Measurements from ENCODE around the gene PTBP2. TPM values are rescaled to one million over a fixed set of nuclear protein-coding genes. Genes with fewer than 3 reads are reported as not detected.
A peak's percentile ranks its signal among the peaks of the same experiment; 100 is the strongest.

Gene PTBP2, protein sequence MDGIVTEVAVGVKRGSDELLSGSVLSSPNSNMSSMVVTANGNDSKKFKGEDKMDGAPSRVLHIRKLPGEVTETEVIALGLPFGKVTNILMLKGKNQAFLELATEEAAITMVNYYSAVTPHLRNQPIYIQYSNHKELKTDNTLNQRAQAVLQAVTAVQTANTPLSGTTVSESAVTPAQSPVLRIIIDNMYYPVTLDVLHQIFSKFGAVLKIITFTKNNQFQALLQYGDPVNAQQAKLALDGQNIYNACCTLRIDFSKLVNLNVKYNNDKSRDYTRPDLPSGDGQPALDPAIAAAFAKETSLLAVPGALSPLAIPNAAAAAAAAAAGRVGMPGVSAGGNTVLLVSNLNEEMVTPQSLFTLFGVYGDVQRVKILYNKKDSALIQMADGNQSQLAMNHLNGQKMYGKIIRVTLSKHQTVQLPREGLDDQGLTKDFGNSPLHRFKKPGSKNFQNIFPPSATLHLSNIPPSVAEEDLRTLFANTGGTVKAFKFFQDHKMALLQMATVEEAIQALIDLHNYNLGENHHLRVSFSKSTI
- total RNA-seq: 10 to 100 TPM; 12.5 to 27.3 TPM

GRCh38 chr1:96721416-96722160 is at the start of gene PTBP2:
Gene PTBP2 (plus strand): TSS chr1:96721784. CDS start chr1:96721865, 81 bp downstream.
- peaks cover 19 to 25% of the 10 kb centered on the region in 2 donors for H3K4me1 Mint-ChIP-seq (ENCODE audit: low read depth in 2 of 2)
- peaks cover 10% of the 10 kb centered on the region for H3K36me3 Mint-ChIP-seq
- H3K27me3 Mint-ChIP-seq: peaks cover 0 to 4% of the 10 kb centered on the region in 2 donors
- no peaks in the 10 kb centered on the region for H3K9me3 Mint-ChIP-seq
- peak; percentile 86 for DNase-seq (ENCODE audit: low spot score)
- peak within 1 kb of the TSS; percentile 100 for H3K4me3 Mint-ChIP-seq
- peak within 1 kb of the TSS; percentile 81 to 85 for H3K27ac Mint-ChIP-seq
- ATAC-seq: peak; percentile 96 to 97

DNA sequence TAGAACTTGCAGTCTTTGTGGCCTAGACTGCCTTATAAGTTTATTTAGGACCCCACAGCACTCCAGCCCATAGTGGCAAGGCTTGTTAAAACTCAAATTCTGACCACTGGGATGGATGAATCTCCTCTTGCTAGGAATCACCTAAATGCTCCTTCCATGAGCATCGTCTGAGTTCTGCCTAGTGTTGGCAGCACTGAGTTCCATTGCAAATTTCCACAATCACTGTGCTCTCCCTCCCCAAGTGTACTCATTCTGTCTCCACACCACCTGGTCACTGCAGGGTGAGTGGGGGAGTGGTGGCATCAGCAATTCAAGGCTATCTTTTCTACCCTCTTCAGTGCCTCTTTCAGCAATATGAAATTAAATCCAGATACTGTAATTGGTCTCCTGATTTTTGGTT is 46.7 kb upstream of the PTBP2 start:
- H3K9me3 Mint-ChIP-seq: peaks cover 7% of the 10 kb centered on the region

DNA sequence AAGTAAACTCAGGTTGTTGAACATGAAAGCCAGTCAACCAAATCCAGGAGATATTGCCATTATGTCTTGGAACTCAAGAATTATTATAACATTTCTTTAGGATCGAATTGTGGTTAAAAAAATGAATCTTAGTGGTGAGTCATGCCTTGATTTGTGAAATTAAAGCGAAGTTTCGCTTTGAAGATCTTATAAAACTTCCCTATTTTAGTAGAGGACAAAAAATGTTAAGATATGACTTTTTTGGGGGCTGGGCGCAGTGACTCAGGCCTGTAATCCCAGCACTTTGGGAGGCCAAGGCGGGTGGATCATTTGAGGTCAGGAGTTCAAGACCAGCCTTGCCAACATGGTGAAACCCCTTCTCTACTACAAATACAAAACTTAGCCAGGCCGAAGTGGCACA is 39.5 kb upstream of the PTBP2 start:
- ATAC-seq (no peak), DNase-seq (ENCODE audit: low spot score) (no peak)
- no peak overlapping the region for H3K4me3 Mint-ChIP-seq
- H3K4me1 Mint-ChIP-seq (ENCODE audit: low read depth in 2 of 2): no peaks in the 10 kb centered on the region
- H3K9me3 Mint-ChIP-seq: no peaks in the 10 kb centered on the region
- no peaks in the 10 kb centered on the region for H3K36me3 Mint-ChIP-seq
- no peak overlapping the region for H3K27ac Mint-ChIP-seq
- peaks cover 6 to 16% of the 10 kb centered on the region in 2 donors for H3K27me3 Mint-ChIP-seq

More for the DNA sequence above, 46.7 kb upstream of the PTBP2 start:
- peaks cover 7% of the 10 kb centered on the region for H3K36me3 Mint-ChIP-seq
- no peak overlapping the region for H3K4me3 Mint-ChIP-seq
- no peak for DNase-seq (ENCODE audit: low spot score)
- no peak overlapping the region for H3K27ac Mint-ChIP-seq
- H3K4me1 Mint-ChIP-seq (ENCODE audit: low read depth in 2 of 2): no peaks in the 10 kb centered on the region
- ATAC-seq: no peak
- H3K27me3 Mint-ChIP-seq: no peaks in the 10 kb centered on the region

- no peaks in the 10 kb centered on the region for H3K9me3 Mint-ChIP-seq
- no peaks in the 10 kb centered on the region for H3K4me1 Mint-ChIP-seq (ENCODE audit: low read depth in 2 of 2)
- no peak for DNase-seq (ENCODE audit: low spot score)
Observed at GRCh38 chr1:96683931-96684330, 37.7 kb upstream of the PTBP2 start.

GRCh38 chr1:96684744-96685143 is 36.8 kb upstream of the PTBP2 start:
- no peaks in the 10 kb centered on the region for H3K36me3 Mint-ChIP-seq
- H3K27ac Mint-ChIP-seq: no peak overlapping the region
- H3K4me3 Mint-ChIP-seq: no peak overlapping the region
- H3K27me3 Mint-ChIP-seq: peaks cover 9 to 23% of the 10 kb centered on the region in 2 donors
- DNase-seq (ENCODE audit: low spot score) (no peak), ATAC-seq (no peak)
- no peaks in the 10 kb centered on the region for H3K4me1 Mint-ChIP-seq (ENCODE audit: low read depth in 2 of 2)
- H3K9me3 Mint-ChIP-seq: no peaks in the 10 kb centered on the region

More at GRCh38 chr1:96683931-96684330, 37.7 kb upstream of the PTBP2 start:
- no peak overlapping the region for H3K4me3 Mint-ChIP-seq
- no peak overlapping the region for H3K27ac Mint-ChIP-seq
- no peaks in the 10 kb centered on the region for H3K36me3 Mint-ChIP-seq
- no peak for ATAC-seq
- H3K27me3 Mint-ChIP-seq: peaks cover 9 to 23% of the 10 kb centered on the region in 2 donors

- H3K4me3 Mint-ChIP-seq: no peak overlapping the region
- peaks cover 3% of the 10 kb centered on the region for H3K9me3 Mint-ChIP-seq
- no peaks in the 10 kb centered on the region for H3K4me1 Mint-ChIP-seq (ENCODE audit: low read depth in 2 of 2)
- H3K27me3 Mint-ChIP-seq: peaks cover 8 to 17% of the 10 kb centered on the region in 2 donors
- H3K36me3 Mint-ChIP-seq: no peaks in the 10 kb centered on the region
- no peak overlapping the region for H3K27ac Mint-ChIP-seq
- DNase-seq (ENCODE audit: low spot score) (no peak), ATAC-seq (no peak)
Observed at GRCh38 chr1:96688767-96689166, 32.8 kb upstream of the PTBP2 start.

- Mint-ChIP-seq H3K27ac (no peak overlapping the region), H3K36me3 (no peaks in the 10 kb centered on the region), H3K4me3 (no peak overlapping the region), H3K4me1 (ENCODE audit: low read depth in 2 of 2) (no peaks in the 10 kb centered on the region), H3K27me3 (peaks cover 8 to 9% of the 10 kb centered on the region in 2 donors), H3K9me3 (peaks cover 3% of the 10 kb centered on the region)
- ATAC-seq: no peak
- no peak for DNase-seq (ENCODE audit: low spot score)
Observed at GRCh38 chr1:96695954-96696353, 25.6 kb upstream of the PTBP2 start.

DNA sequence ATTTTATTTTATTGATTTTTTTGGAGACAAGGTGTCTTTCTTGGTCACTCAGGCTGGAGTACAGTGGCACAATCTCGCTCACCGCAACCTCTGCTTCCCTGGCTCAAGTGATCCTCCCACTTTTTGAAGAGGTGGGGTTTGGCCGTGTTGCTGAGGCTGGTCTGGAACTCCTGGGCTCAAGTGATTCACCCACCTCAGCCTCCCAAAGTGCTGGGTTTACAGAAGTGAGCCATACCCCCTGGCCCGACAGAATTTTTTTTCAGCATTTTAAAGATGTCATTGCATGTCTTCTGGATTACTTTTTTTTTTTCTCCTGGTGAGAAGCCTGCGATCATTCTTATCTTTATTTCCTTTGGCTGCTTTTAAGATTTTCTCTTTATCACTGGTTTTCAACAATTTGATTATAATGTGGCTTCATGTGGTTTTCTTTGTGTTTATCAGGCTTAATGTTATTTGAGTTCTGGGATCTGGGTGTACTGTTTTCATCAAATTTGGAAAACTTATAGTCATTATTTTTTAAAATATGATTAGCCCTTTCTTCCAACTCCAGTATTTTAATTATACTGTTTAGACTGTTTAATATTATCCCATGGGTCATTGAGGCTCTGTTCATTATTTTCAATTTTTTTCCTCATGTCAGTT is 23.1 kb upstream of the PTBP2 start:
- no peak for DNase-seq (ENCODE audit: low spot score)
- Mint-ChIP-seq H3K4me3 (no peak overlapping the region), H3K27ac (no peak overlapping the region), H3K9me3 (peaks cover 3% of the 10 kb centered on the region), H3K4me1 (ENCODE audit: low read depth in 2 of 2) (no peaks in the 10 kb centered on the region), H3K36me3 (no peaks in the 10 kb centered on the region), H3K27me3 (peaks cover 21 to 29% of the 10 kb centered on the region in 2 donors)
- ATAC-seq: no peak

DNA sequence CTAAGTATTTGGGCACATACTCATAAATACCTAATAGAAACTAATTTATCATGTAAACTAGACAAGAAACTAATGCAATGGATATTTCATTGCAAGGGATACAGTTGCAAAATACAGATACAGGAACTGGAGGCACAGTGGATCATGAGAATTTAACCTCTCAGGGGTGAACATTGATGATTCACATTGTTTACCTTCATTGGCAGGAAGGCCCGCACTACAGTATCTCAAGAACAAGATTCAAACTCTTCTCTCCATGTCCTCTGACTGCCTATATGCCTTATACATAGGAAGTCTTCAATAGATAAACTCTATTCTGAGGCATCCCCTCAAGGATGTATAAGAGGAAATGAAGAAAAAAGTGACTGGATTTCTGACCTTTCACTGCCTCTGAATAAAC is 18.4 kb upstream of the PTBP2 start:
- ATAC-seq (no peak), DNase-seq (ENCODE audit: low spot score) (no peak)
- H3K27me3 Mint-ChIP-seq: peaks cover 24 to 40% of the 10 kb centered on the region in 2 donors

DNA sequence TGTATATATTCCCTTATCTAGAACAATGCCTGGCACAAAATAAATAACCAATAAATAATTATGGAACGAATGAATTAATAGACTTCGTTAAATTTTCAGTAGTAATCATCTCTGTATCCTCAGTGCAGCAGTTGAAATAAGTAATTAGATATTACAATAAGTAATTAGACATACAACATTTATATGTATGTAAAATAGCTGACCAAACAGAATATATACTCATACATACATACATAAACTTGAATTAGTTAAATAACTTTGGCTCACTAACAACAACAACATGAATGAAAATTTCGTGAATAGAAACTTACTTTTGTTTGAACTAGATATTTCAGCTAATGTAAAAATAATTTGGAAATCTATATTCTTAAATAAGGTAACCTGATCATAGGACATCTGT is 14.6 kb upstream of the PTBP2 start:
- no peak overlapping the region for H3K4me3 Mint-ChIP-seq
- H3K4me1 Mint-ChIP-seq (ENCODE audit: low read depth in 2 of 2): no peaks in the 10 kb centered on the region
- no peaks in the 10 kb centered on the region for H3K36me3 Mint-ChIP-seq
- DNase-seq (ENCODE audit: low spot score): no peak
- no peaks in the 10 kb centered on the region for H3K9me3 Mint-ChIP-seq
- no peak for ATAC-seq
- peaks cover 16 to 32% of the 10 kb centered on the region in 2 donors for H3K27me3 Mint-ChIP-seq
- no peak overlapping the region for H3K27ac Mint-ChIP-seq

More for the DNA sequence above, 18.4 kb upstream of the PTBP2 start:
- Mint-ChIP-seq H3K4me3 (no peak overlapping the region), H3K36me3 (no peaks in the 10 kb centered on the region), H3K4me1 (ENCODE audit: low read depth in 2 of 2) (no peaks in the 10 kb centered on the region), H3K27ac (no peak overlapping the region), H3K9me3 (no peaks in the 10 kb centered on the region)

GRCh38 chr1:96708482-96708881 is 13.1 kb upstream of the PTBP2 start:
- DNase-seq (ENCODE audit: low spot score) (no peak), ATAC-seq (no peak)
- H3K9me3 Mint-ChIP-seq: no peaks in the 10 kb centered on the region
- H3K4me3 Mint-ChIP-seq: no peak overlapping the region
- H3K4me1 Mint-ChIP-seq (ENCODE audit: low read depth in 2 of 2): no peaks in the 10 kb centered on the region
- H3K27me3 Mint-ChIP-seq: peaks cover 10 to 20% of the 10 kb centered on the region in 2 donors
- H3K36me3 Mint-ChIP-seq: no peaks in the 10 kb centered on the region
- H3K27ac Mint-ChIP-seq: no peak overlapping the region

GRCh38 chr1:96710708-96711477 is 10.7 kb upstream of the PTBP2 start:
- Mint-ChIP-seq H3K4me3 (no peak overlapping the region), H3K27ac (no peak overlapping the region), H3K9me3 (no peaks in the 10 kb centered on the region), H3K4me1 (ENCODE audit: low read depth in 2 of 2) (no peaks in the 10 kb centered on the region), H3K27me3 (peaks cover 14 to 22% of the 10 kb centered on the region in 2 donors), H3K36me3 (no peaks in the 10 kb centered on the region)
- ATAC-seq (no peak), DNase-seq (ENCODE audit: low spot score) (no peak)

GRCh38 chr1:96713649-96714048 is 7.9 kb upstream of the PTBP2 start:
- Mint-ChIP-seq H3K27me3 (peaks cover 11 to 27% of the 10 kb centered on the region in 2 donors), H3K9me3 (no peaks in the 10 kb centered on the region), H3K36me3 (no peaks in the 10 kb centered on the region), H3K4me1 (ENCODE audit: low read depth in 2 of 2) (no peaks in the 10 kb centered on the region), H3K27ac (no peak overlapping the region), H3K4me3 (no peak overlapping the region)
- no peak for DNase-seq (ENCODE audit: low spot score)
- no peak for ATAC-seq

All from natural killer cell treated with Interleukin-12 subunit alpha and Interleukin-12 subunit beta and Interleukin-15 and Interleukin-18, amount 100 ng/mL, for 72 hours (primary cell).